Caco-2 (cell line): ENCODE data around the gene GALE. TPM values are rescaled to one million over a fixed set of nuclear protein-coding genes. Genes with fewer than 3 reads are reported as not detected.
"Not testable (repeated sequence)": the region's sequence is repeated elsewhere in the genome, so short reads cannot be mapped to it uniquely, and the experiment has no call there.

ENCODE experiments used
- Bru-seq: library from RNA; stranded (reverse); fragments of 400-500 nt; gene quantifications from one replicate; lab custom pipeline; 2021; lab: Mats Ljungman, UMichigan
- BruChase-seq, 2 experiments: library from RNA; stranded (reverse); fragments of 400-500 nt; gene quantifications; one replicate each; lab custom pipeline; 2021; lab: Mats Ljungman, UMichigan
- BruUV-seq: library from RNA; stranded (reverse); fragments of 400-500 nt; replicated peaks from 2 replicates; lab custom pipeline; 2021; lab: Mats Ljungman, UMichigan
- CTCF ChIA-PET: fragments of 300-600 bp; sonication (Branson Sonifier 250); formaldehyde crosslinking; loops from one replicate; lab custom pipeline; 2022; ENCODE audit warnings: antibody characterized with exemption; lab: Charles Lee
- POLR2A ChIA-PET: fragments of 300-600 bp; sonication (Branson Sonifier 250); formaldehyde crosslinking; loops from one replicate; lab custom pipeline; 2022; ENCODE audit warnings: antibody characterized with exemption; lab: Charles Lee
- DNase-seq, 2 experiments: peaks; one replicate each; pipeline versions ENCODE4 v3.0.0 to v3.0.0-alpha.2; 2020 to 2022
- H3K27me3 ChIP-seq: replicated peaks from 2 replicates; pipeline ENCODE4 v1.6.0; 2011; ENCODE audit warnings: low read length; ENCODE audit not compliant: control insufficient read depth, insufficient read depth
- H3K36me3 ChIP-seq: 2 replicates; pipeline ENCODE4 v1.5.1; 2011; ENCODE audit warnings: low read length; ENCODE audit not compliant: control insufficient read depth, insufficient read depth
- H3K4me1 ChIP-seq: fragments of 250-450 bp; sonication (Bioruptor Pico); 2 replicates; pipeline ENCODE4 v1.5.1; 2020; ENCODE audit warnings: mild to moderate bottlenecking
- H3K4me3 ChIP-seq: 2 replicates; pipeline ENCODE4 v1.5.1; 2011; ENCODE audit warnings: low read depth, mild to moderate bottlenecking, control low read depth, low read length
- H3K9me3 ChIP-seq: fragments of 250-450 bp; sonication (Bioruptor Pico); 2 replicates; pipeline ENCODE4 v1.5.1; 2020; ENCODE audit warnings: mild to moderate bottlenecking, moderate library complexity
- H3K27ac Mint-ChIP-seq: one replicate; pipeline ENCODE4 v1.8.0; 2022; ENCODE audit warnings: mixed read lengths; ENCODE audit not compliant: unreplicated experiment
- H3K27me3 Mint-ChIP-seq: one replicate; pipeline ENCODE4 v1.8.0; 2022; ENCODE audit warnings: mixed read lengths; ENCODE audit not compliant: insufficient read depth, unreplicated experiment
- H3K36me3 Mint-ChIP-seq: one replicate; pipeline ENCODE4 v1.8.0; 2022; ENCODE audit warnings: mild to moderate bottlenecking, mixed read lengths; ENCODE audit not compliant: insufficient read depth, unreplicated experiment
- H3K4me1 Mint-ChIP-seq: one replicate; pipeline ENCODE4 v1.8.0; 2022; ENCODE audit warnings: low read depth, mixed read lengths; ENCODE audit not compliant: unreplicated experiment
- H3K4me3 Mint-ChIP-seq: one replicate; pipeline ENCODE4 v1.8.0; 2022; ENCODE audit warnings: mild to moderate bottlenecking, moderate library complexity, mixed read lengths; ENCODE audit not compliant: unreplicated experiment
- H3K9me3 Mint-ChIP-seq: one replicate; pipeline ENCODE4 v1.8.0; 2022; ENCODE audit warnings: mixed read lengths; ENCODE audit not compliant: unreplicated experiment
- CTCF ChIP-seq, 2 experiments: fragments of 200-600 bp in 1 of 2; IDR thresholded peaks; 1 replicate in 1 of 2; 2 replicates in 1 of 2; pipeline versions ENCODE4 v1.5.1 to v1.8.0; 2011 to 2022; ENCODE audit warnings: antibody characterized with exemption in 1 of 2, control low read depth in 1 of 2, inconsistent platforms in 1 of 2, low read depth in 1 of 2, low read length in 1 of 2, mild to moderate bottlenecking in 1 of 2, moderate library complexity in 1 of 2; ENCODE audit not compliant: insufficient read depth in 1 of 2, severe bottlenecking in 1 of 2, unreplicated experiment in 1 of 2
- intact Hi-C: fragments of 100-400 bp; cut with micrococcal nuclease; formaldehyde crosslinking; loops from one replicate; pipeline ENCODE4 v1.10.0; 2022; ENCODE audit not compliant: unreplicated experiment
- long read RNA-seq: library from polyadenylated mRNA; stranded (forward); transcript quantifications from one replicate; pipeline ENCODE4 v2.0.0, GENCODE V29; 2022
- total RNA-seq: library from RNA; stranded (reverse); gene quantifications from 2 replicates; pipeline ENCODE4 v1.2.3, GENCODE V29; 2022

GALE gene
- total RNA-seq (51.6 and 57.1 TPM in 2 replicates), Bru-seq, nascent RNA (percentile 67 among the genes with signal in this experiment), BruChase-seq, experiment 1, labeled RNA remaining after a 2-hour chase (percentile 70 among the genes with signal in this experiment), BruChase-seq, experiment 2, labeled RNA remaining after a 6-hour chase (percentile 82 among the genes with signal in this experiment)
- long read RNA-seq, transcript GALE-216 (12 exons, 1,566 nt) = major isoform, 84 of 141 reads
- long read RNA-seq, partial matches to known transcripts = 6 of 141 reads
- long read RNA-seq, other reads (novel, unspliced or antisense) = 45 of 141 reads

GRCh38 chr1:23800400-23801337, at the start of gene GALE:
Gene GALE (minus strand): TSS chr1:23800754. CDS start chr1:23799007, 1,747 bp downstream.
- peak; percentile 91 to 94 for DNase-seq
- intact Hi-C loops = loop anchor here (1.0 to 10.0 kb wide), 3 partner anchors 9 to 224 kb away; partner anchors contain the start of gene LYPLA2
- no peaks in the 10 kb centered on the region for H3K4me1 Mint-ChIP-seq

GRCh38 chr1:23848673-23849616, 48.4 kb upstream of the GALE start:
- intact Hi-C loops = no loop called here
- no peak overlapping the region for H3K27ac Mint-ChIP-seq
- CTCF ChIA-PET = no interaction called here
- POLR2A ChIA-PET = no interaction called here
- peaks cover 9% of the 10 kb centered on the region for H3K36me3 Mint-ChIP-seq
- Histone ChIP-seq H3K36me3 (no peaks in the 10 kb centered on the region; the same call in none of the 2 replicates), H3K27me3 (no peaks in the 10 kb centered on the region), H3K9me3 (no peaks in the 10 kb centered on the region), H3K4me1 (no peaks in the 10 kb centered on the region), H3K4me3 (no peak overlapping the region)
- no peaks in the 10 kb centered on the region for H3K4me1 Mint-ChIP-seq
- H3K9me3 Mint-ChIP-seq = no peaks in the 10 kb centered on the region
- H3K27me3 Mint-ChIP-seq = no peaks in the 10 kb centered on the region
- TF ChIP-seq CTCF (IDR thresholded peaks at IDR 0.05; ENCODE audit: insufficient read depth in 1 of 2, low read depth in 1 of 2, low read length in 1 of 2, severe bottlenecking in 1 of 2, unreplicated experiment in 1 of 2) = no peak
- no peak for DNase-seq
- BruUV-seq = no TSS peak
- no peak overlapping the region for H3K4me3 Mint-ChIP-seq

More at GRCh38 chr1:23800400-23801337, at the start of gene GALE:
- peaks cover 31% of the 10 kb centered on the region for H3K36me3 Mint-ChIP-seq
- Histone ChIP-seq H3K27me3 (no peaks in the 10 kb centered on the region), H3K36me3 (no peaks in the 10 kb centered on the region; the same call in 1 of the 2 replicates), H3K4me3 (peak within 1 kb of the TSS; percentile 96), H3K4me1 (peaks cover 7% of the 10 kb centered on the region; the same call in 1 of the 2 replicates), H3K9me3 (no peaks in the 10 kb centered on the region)
- POLR2A ChIA-PET = interaction anchor here (0.6 to 3.5 kb wide), 10 partner anchors 9 to 164 kb away, joined by 3 to 20 read pairs (median 5); partner anchors contain the start of genes HMGCL, LYPLA2, PITHD1 and PNRC2
- H3K9me3 Mint-ChIP-seq = no peaks in the 10 kb centered on the region
- peak within 1 kb of the TSS; percentile 96 for H3K27ac Mint-ChIP-seq
- no peaks in the 10 kb centered on the region for H3K27me3 Mint-ChIP-seq
- CTCF ChIA-PET = interaction anchor here (0.5 to 2.2 kb wide), 8 partner anchors 9 to 616 kb away, joined by 3 to 9 read pairs (median 4); partner anchors contain the start of genes HMGCL and PITHD1
- H3K4me3 Mint-ChIP-seq = peak within 1 kb of the TSS; percentile 91
- no peak for TF ChIP-seq CTCF (IDR thresholded peaks at IDR 0.05; ENCODE audit: insufficient read depth in 1 of 2, low read depth in 1 of 2, low read length in 1 of 2, severe bottlenecking in 1 of 2, unreplicated experiment in 1 of 2)
- no TSS peak for BruUV-seq

- intact Hi-C loops, H3K27me3 Mint-ChIP-seq, POLR2A ChIA-PET: not testable (repeated sequence)
These were observed 47.0 kb upstream of the GALE start for GRCh38 chr1:23847482-23848095.

More at GRCh38 chr1:23847482-23848095, 47.0 kb upstream of the GALE start:
- H3K9me3 ChIP-seq, H3K4me1 ChIP-seq, H3K4me3 ChIP-seq, H3K4me1 Mint-ChIP-seq, H3K4me3 Mint-ChIP-seq, H3K27ac Mint-ChIP-seq, H3K36me3 ChIP-seq, H3K36me3 Mint-ChIP-seq, H3K27me3 ChIP-seq, DNase-seq, H3K9me3 Mint-ChIP-seq, BruUV-seq, CTCF ChIA-PET: not testable (repeated sequence)
